Caki2 (cell line): ENCODE data around the gene VASP. TPM values are rescaled to one million over a fixed set of nuclear protein-coding genes. Genes with fewer than 3 reads are reported as not detected.

Experiments used
- DNase-seq: peaks from one replicate; pipeline ENCODE4 v3.0.0-alpha.2; 2015; ENCODE audit warnings: low read depth
- in situ Hi-C: cut with HindIII; loops from 2 replicates; pipeline ENCODE4 v1.10.0; 2016; ENCODE audit warnings: low sequenced_read_pairs, low pct_unique_long_range_greater_than_20kb, mixed read lengths
- total RNA-seq: library from RNA; depleted of rRNA; stranded (reverse); fragments of >200 nt; shearing (Covaris generic); gene quantifications from 2 replicates; pipeline ENCODE4 v1.2.3, GENCODE V29; 2014; ENCODE audit warnings: low replicate concordance

VASP gene
- total RNA-seq, 1 experiment from 2014 or later = 123 TPM

DNA sequence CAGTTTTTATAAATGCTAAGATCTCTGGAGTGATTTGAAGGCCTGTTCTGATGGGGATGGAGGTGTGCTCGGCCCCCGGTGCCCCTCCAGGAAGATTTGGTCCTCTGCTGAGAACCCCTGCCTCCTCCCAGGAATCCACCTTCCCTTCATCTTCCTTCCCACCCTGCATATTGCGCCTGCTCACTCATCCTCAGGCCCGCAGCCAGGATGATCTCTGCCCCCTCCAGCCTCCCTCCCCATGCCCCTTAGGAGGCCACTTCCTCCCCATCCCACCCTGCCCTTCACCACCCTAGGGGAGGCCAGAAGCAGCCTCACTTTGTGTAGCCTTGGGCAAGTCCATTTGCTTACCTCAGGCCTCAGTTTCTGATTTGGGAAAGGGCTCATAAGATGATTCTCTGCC, 19.7 kb downstream of the VASP start:
- DNase-seq = no peak
- in situ Hi-C loops = no loop called here

GRCh38 chr19:45527731-45528130, 20.5 kb downstream of the VASP start:
- in situ Hi-C loops = no loop called here

DNA sequence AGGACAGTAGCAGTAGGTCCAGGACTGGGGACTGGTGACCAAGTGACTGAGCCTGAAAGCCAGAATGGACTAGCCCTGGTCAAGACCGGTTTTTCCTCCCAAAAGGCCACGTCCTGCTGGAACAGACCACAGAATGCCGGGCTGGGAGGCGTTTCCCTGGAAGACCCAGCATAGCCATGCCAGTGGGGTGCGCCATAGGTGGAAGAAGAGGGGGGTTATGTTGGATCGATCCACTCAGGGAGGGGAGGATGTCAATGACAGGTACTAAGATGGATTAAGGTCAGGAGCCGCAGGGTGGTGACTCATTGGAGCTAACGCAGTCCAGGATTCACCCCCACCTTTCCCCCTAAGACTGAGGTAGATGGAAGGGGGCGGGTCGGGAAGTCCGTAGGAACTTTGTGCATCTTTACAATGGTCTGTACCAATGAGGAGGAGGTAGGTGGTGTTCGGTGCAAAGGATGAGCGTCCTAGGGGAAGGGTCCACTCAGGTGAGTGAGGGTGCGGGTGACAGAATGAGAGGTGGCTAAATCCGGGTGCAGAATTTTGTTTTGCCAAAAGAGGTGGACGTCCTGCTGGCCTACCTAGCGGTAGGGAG, 21.0 kb downstream of the VASP start:
- in situ Hi-C loops = no loop called here
- peak; percentile 52 for DNase-seq

More at GRCh38 chr19:45527731-45528130, 20.5 kb downstream of the VASP start:
- no peak for DNase-seq

- in situ Hi-C loops = no loop called here
- DNase-seq = no peak
Observed at GRCh38 chr19:45528744-45529419, 21.6 kb downstream of the VASP start.

GRCh38 chr19:45529420-45529785, 22.1 kb downstream of the VASP start:
- DNase-seq = no peak
- in situ Hi-C loops = no loop called here

GRCh38 chr19:45531349-45531748, 24.1 kb downstream of the VASP start:
- no peak for DNase-seq
- in situ Hi-C loops = no loop called here

GRCh38 chr19:45539459-45539858, 32.2 kb downstream of the VASP start:
- in situ Hi-C loops = no loop called here
- no peak for DNase-seq

- in situ Hi-C loops = no loop called here
- DNase-seq = no peak
Observed at GRCh38 chr19:45542234-45542668, 35.0 kb downstream of the VASP start.

DNA sequence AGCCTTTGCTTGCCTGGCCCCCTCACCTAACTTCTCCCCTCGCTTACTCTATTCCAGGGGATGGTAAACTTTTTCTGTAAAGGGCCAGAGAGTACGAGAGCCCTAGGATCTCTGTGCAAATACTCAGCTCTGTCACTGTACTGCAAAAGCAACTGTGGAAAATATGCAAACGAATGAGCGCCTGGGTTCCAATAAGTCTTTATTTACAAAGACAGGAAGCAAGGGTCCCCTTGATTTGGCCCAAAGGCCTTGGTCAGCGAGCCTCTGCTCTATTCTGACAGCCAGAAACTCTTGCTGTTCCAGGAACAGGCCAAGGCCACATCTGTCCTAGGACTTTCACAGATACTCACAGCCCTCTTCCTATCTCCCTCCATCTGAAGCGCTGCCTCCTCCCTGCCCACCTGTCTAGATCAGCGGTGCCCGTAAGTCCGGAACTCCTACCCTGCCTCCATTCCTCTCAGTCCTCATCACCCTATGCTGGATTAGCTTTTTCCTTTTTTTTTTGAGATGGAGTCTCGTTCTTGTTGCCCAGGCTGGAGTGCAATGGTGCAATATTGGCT, 40.0 kb downstream of the VASP start:
- no peak for DNase-seq
- in situ Hi-C loops = no loop called here

DNA sequence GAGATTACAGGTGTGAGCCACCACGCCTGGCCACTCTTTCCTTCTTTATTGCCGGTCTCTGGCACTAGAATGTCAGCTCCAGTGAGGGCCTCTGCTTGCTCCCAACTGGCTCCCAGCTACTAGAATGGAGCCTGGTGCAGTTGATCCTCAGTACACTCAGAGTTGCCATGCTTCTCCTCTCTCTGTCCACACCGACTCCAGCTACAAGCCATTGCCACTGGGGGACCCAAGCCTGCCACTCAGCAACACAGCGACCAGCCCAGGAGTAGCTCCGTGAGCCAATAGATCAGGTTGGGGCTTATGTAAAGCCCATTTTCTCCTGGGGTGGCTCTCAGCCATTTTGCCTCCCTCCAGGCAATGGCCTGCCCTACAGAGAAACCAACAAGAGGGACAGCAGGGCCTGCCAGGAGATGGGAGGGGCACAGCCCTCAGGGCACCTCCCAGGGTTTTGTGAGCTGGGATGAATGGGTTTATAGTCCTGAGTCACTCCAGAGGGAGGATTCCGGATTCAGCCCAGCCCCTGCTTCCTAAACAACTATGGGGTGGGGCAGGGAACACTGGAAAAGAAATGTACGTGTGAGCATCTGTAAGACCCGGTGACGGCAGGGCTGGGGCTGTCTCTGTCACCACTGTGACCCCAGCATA, 40.8 kb downstream of the VASP start:
- DNase-seq = peak; percentile 54

GRCh38 chr19:45553464-45553863, 46.2 kb downstream of the VASP start:
- in situ Hi-C loops = no loop called here

More for the DNA sequence above, 40.8 kb downstream of the VASP start:
- in situ Hi-C loops = no loop called here

GRCh38 chr19:45554481-45554880, 47.2 kb downstream of the VASP start:
- in situ Hi-C loops = no loop called here
- no peak for DNase-seq

More at GRCh38 chr19:45553464-45553863, 46.2 kb downstream of the VASP start:
- no peak for DNase-seq

GRCh38 chr19:45556835-45557234, 49.6 kb downstream of the VASP start:
- in situ Hi-C loops = no loop called here
- DNase-seq = no peak

DNA sequence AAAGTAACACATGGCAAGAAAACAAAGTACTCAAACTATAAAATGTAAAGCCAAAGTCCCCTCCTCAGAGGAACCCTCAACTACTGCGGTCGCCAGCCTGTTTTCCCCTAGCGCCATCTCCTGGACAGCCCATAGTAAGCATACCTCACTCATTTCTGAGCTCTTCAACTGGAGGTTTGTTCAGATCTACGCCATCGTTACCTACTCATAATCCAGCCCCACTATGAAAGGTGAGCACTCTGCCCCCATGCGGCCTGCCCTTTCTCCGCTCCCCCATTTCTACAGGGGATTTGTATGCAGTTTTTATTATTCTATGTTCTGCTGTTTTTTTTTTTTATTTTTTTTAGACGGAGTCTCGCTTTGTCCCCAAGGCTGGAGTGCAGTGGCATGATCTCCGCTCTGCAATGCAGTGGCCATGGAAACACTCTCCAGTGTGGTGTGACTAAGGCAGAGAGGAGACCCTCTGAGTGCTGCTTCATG, 51.2 kb downstream of the VASP start:
- DNase-seq = no peak
- in situ Hi-C loops = no loop called here

GRCh38 chr19:45560038-45560437, 52.8 kb downstream of the VASP start:
- in situ Hi-C loops = no loop called here
- DNase-seq = no peak

- in situ Hi-C loops = no loop called here
Observed at GRCh38 chr19:45560686-45561085, 53.4 kb downstream of the VASP start.

GRCh38 chr19:45564131-45564780, 57.0 kb downstream of the VASP start:
- DNase-seq = no peak
- in situ Hi-C loops = no loop called here

More at GRCh38 chr19:45560686-45561085, 53.4 kb downstream of the VASP start:
- DNase-seq = no peak

- in situ Hi-C loops = no loop called here
- no peak for DNase-seq
Observed at GRCh38 chr19:45567609-45568008, 60.3 kb downstream of the VASP start.

DNA sequence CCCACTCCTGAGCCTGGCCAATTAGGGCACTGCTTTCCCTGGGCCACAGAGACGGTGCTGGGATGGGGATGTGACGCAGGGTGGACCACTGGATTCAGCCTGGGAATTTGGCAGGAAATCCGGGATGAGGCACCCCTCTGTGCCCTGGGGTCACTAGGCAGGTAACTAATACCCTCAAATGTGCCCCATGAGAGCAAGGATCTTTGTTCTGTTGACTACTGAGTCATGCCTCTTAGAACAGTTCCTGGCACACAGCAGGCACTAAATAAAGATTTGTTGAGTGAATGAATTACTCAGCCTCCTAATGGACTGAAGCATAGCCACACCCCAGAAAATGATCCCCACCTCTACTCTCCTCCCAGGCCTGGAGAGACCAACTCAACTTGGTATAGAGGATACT, 61.5 kb downstream of the VASP start:
- in situ Hi-C loops = no loop called here
- peak; percentile 70 for DNase-seq
